ENCODE data around the gene PPFIA4. TPM values are rescaled to one million over a fixed set of nuclear protein-coding genes. Genes with fewer than 3 reads are reported as not detected.
A peak's percentile ranks its signal among the peaks of the same experiment; 100 is the strongest.

The PPFIA4 gene
- total RNA-seq, 1 experiment from 2014 or later = 33.2 TPM

DNA sequence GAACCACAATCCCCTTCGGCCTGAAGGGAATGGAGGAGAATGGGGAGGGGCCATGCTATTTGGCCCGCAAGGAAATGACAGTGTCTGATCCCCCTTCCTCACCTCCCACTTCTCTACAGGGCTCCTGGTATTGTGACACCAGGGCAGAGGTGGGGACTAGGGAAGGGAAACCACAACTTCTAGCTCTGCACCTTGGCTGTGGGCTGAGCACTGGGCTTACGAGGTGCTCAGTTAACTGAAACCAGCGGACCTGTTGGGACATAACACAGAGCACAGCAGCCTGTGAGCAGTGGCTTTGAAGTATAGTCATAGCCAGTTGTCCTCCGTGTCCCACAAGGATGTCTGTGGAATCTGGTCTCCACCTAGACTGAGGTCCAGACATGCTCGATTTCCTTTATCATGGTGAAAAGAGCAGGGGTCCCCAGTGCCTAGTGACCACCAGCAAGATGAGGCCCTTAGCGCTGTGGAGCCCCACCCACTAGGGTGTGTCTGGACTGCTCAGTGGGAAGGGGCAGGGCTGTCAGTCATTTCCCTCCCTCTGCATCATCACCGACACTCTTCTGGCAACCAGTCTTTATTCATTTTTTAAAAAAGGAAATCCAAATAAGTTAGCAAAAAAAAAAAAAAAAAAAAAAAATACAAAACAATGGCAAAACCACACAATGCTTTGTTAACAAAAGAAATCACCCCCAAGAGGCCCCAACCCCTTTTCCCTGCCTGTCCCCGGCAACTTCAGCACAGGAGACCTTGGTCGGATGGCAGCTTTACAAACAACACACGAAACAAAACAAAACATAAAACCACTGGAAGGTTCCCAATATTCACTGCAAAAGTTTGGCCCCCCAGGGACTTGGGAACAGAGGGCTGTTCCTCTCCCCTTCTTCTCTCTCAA, 56.5 kb downstream of the PPFIA4 start:
- DNase-seq (ENCODE audit: low read depth) = no peak

DNA sequence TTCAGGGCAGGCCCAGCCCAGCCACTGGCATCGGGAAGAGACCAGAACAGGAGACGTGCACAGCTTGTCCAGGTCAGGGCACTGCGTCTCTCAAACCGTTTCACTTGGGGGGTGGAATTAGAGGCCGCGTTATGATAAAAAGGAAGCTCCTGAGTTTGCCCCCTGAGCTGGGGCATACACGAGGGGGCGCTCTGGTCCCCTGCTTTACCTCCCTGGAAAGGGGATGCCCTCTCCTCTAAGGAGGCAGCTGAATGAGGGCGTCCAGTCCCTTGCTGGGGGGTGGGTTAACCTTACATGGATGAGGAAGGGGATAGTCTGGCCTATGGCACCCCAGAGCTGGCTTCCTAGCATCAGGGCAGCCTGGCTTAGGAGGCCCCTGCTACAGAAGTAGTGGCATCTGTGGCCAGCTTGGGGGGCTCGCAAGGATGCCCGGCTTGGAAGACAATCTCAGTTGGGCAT, 57.2 kb downstream of the PPFIA4 start:
- DNase-seq (ENCODE audit: low read depth) = no peak

DNA sequence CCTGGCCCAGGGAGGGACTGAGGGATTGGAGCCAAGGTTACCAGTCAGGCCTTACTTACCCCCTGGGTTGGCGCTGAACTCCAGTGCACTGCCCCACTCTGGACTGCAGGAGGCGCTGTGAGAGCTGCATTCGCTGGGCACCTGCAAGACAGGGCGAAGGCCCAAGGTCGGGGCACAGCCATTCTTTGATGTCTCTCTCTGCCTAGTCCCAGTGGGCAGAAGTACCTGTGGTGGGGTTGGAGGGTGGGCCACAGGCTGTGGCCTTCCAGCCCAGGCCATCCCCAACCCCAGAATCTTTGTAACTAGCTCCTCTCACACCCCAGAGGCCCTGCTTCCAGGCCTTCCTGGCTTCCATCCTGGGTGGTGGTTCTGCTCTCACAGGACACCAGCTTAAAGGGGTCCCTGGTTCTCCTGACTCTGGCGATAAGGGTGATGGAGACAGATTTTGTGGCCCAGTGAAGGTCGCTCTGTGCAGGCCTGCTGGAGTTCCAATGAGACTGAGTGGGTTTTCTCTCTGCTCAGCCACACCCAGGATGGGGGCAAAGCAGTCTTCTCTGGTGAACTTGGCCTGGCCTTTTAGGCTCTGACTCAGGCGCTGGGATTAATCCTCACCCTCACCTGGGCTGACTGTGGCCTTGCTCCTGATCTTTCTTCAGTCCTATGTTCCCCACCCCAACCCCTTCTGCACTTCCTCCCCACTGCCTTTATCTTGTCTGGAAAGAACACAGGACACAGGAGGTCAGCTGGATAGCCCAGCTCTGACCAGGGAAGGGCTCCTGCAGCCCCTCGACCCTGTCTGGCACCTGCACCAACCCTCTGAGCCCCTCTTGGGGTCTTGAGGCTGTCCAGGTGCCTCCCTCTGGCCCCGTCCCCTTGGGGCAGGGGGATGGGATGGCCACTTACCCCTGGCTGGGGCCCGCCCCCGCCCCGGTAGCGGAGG, 58.6 kb downstream of the PPFIA4 start:
- DNase-seq (ENCODE audit: low read depth) = no peak

DNA sequence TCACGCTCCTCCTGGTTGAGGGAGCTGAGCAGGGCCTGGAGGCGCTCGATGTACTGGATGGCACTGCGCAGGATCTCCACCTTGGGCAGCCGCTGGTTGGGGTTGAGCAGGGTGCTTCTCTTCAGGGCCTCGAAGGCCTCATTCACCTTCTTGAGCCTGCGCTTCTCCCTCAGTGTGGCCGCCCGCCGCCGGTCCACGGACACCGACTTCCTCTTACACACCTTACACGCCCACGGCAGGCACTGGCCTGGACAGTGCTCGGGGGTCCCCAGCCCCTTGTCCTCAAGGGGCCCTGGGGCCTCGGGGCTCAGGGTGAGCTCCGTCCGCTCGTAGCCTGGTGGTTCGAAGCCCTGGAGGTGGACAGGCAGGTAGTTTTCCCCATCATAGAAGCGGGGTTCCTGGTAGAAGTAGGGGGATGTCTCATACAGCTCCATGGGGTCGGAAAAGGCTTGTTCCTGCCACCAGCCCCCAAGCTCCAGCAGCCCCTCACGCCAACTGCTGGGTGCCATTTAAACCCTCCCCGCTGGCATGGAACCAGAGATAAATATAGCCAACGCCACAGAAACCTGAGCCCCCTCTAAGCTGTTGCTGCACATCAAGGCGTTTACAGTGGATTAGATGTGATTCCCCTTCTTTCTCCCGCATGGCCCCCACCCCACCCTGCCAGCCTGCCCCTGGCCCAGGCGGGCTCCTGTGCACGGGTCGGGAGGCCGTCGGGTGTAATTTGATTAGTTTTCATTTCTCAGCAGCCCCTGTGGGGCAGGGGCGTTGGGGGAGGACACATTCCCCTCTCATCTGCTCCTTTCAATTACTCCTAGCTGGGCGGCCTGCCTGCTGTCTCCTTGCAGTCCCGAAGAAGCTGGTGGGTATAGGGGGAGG, 59.5 kb downstream of the PPFIA4 start, which contains the start of gene MYOG:
TSS of gene MYOG (minus strand) at position 485 of the 879 bp plus-strand sequence. CDS start at position 434, 51 bp downstream.
- DNase-seq (ENCODE audit: low read depth) = no peak

DNA sequence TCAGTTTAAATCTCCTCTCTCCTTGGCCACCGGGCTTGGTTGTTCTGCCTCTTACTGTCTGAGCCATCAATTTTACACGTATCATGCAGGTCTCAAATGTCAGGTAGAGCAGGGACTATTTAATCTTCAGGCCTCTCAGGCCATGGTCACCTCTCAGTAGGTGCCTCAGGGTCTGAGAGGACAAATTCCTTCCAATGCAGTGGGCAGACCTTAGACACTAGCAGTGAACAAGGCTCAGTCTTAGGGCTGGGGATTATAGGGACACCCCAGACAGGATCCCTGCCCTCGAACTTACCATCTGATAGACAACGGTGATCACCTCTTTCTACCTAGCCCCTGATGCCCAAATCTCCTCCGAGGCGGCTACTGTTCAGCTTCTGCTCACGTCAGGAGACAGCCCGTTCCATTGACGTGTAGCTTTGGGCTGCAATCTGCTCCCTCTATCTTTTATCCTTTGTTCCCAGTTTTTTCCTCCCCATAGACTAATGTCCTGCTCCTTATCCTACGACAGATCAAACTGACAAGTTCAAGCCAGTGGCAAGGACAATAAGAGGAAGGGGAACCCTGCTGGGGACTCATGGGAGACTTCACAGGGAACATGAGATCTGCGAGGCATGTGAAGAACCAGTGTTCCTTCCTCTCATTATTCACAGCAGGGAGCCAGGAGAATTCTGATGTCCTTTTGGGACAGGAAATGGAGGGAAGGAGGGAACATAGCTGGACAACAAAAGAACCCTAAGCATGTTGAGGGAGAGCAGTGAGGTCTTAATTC, 60.9 kb downstream of the PPFIA4 start:
- DNase-seq (ENCODE audit: low read depth) = no peak

DNA sequence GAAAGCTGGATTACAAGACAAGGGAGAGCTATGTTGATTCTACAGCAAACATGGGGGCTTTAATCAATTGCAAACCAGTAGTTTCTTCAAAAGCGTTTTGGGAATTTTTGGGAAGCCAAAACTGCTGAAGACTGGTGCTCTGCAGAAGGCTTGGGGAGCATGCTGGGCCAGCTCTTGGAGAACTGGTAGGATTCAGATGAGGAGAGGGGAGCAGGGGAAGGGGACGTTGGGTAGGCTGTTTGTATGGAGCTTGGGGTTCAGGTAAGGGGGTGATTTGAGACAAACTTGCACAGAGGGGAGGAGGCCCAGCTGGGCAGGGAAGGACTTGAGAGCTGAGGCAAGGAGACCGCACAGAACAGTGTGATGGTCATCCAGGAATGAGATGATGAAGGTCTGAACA, 62.1 kb downstream of the PPFIA4 start:
- no peak for DNase-seq (ENCODE audit: low read depth)

DNA sequence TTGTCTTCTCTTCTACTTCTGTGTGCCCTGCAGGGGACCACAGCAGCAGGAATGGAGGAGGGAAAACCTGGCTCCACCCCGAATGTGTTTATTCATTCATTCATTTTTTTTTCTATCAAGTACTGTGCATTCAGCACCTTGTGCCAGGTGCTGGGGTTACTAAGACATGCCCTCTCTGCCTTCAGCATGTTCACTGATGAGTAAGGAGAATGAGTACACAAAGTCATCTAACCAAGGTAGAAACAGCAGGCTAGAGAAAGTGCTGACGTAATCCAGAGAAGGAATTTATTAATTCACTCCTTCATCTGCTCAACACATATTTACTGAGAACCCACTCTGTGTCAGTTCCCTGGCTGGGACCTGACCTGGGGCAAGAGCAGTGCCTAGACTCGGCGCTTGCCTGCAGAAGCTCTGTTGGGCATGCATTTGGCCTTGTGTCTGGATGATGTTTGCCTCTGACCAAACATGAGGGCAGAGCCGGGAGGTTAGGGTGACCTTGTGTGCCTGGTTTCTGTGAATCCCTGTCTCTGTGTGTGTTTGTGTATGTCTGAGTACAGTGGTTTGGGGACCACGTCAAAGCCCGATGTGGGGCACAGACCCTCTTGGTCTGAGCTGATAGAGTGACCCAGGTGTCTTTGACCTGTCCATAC, 62.8 kb downstream of the PPFIA4 start:
- DNase-seq (ENCODE audit: low read depth) = no peak

DNA sequence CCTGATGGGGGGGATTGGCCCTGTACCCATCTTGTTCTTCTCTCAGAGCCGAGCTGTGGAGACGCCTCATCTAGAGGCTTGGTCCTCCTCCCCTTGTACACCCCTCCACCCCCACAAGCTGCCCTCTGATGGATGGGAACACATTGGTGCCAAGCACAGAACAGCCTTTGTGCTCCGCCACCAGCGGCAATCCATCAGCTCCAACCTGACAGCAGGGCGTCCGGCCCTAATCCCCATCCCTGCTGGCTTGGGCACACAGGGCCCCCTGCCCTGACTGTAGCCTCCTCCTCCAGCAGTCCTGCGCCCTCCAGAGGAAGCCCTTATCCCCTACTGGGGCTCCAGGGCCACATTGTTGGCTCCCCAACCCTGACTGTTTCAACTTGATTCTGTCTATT, 63.4 kb downstream of the PPFIA4 start:
- DNase-seq (ENCODE audit: low read depth) = peak; percentile 66

DNA sequence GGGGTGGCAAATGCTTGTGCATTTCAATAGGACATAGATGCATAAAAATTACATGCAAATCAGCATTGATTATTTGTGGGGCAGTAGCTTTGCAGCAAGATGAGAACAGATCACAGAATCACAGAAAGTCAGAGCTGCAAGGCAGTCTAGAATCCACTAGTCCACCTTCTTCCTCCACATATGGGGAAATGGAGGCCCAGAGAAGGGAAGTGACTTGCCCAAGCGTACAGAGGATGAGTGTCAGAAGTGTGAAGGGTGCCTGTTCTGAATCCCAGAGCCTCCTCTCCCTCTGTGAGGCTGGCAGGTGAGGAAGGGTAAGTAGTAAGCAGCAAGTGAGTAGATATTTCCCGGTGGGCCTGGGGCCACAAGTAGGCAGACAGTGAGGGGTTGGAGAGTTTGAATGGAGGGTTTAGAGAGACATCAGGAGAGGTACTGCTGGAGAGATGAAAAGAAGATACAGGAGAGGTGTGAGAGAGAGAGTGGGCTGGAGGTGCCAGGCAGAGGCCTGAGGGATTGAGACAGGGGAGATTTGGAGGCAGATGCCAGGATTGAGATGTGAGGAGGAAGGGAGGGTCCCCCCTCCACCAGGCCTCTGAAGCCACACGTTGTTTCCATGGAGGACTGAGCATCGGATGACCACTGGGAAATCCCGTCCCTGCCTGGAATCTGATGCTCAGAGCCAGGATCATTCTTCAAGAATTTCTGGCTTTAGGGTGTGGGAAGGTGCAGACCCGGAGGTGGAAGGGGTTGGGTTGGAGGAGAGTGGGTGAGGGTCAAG, 64.3 kb downstream of the PPFIA4 start:
- DNase-seq (ENCODE audit: low read depth) = no peak

DNA sequence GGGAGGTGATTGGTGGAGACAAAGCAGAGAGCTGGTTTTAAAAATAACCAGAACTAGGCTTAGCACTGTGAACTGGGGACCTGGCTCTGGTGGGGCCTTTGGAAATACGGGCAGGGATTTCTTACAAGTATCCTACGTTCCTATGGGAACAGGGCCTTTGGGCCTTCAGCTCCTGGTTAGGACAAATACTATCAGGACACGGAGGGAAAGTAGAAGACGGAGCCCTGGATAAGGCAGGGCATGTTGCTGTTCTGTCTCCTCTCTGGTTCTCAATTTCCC, 64.8 kb downstream of the PPFIA4 start:
- no peak for DNase-seq (ENCODE audit: low read depth)

DNA sequence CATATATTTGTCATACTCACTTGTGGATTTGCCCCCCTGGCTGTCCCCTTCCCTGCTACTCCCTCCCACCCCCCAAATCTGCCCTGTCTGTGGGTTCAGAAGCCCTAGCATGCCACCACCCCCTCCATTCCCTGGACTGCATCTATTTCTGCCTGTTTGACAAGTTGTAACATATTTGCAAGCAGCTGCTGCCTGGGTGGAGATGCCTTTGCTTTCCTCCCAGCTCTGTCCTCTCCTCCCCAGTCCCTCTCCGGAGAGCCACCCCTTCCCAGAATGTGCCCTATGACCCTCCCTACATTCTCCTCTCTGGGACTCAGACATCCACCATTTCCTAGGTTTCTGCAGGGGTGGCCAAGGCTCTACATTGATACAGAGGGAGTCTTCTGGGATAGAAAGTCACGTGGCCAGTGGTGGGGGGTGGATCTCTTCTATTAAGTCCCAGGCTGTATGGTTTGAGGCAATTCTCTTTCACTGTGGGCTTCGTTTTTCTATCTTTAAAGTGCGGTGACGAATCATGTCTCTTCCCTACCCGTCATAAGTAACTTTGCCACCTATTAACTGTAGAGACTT, 65.6 kb downstream of the PPFIA4 start:
- DNase-seq (ENCODE audit: low read depth) = peak; percentile 73

DNA sequence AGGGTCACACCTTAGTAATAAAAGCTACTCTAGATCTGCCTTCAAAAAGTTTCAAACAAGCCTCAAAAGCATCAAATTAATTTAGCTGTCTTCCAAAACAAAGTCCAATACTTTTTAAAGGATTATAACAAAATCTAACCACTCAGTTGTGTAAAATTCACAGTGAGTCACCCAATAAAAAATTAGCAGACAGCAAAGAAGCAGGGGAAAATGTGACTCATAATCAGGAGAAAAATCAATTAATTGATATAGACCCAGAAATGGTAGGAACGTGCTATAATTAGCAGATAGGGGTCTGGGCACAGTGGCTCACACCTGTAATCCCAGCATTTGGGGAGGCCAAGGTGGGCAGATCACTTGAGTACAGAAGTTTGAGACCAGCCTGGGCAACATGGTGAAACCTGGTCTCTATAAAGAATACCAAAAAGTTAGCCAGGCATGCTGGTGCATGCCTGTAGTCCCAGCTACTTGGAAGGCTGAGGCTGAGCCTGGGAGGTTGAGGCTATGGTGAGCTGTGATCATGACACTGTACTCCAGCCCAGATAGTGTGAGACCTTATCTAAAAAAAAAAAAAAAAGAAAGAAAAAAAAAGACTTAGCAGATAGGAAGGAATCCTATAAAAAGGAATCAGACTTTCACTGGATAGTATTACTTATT, 67.6 kb downstream of the PPFIA4 start:
- no peak for DNase-seq (ENCODE audit: low read depth)

DNA sequence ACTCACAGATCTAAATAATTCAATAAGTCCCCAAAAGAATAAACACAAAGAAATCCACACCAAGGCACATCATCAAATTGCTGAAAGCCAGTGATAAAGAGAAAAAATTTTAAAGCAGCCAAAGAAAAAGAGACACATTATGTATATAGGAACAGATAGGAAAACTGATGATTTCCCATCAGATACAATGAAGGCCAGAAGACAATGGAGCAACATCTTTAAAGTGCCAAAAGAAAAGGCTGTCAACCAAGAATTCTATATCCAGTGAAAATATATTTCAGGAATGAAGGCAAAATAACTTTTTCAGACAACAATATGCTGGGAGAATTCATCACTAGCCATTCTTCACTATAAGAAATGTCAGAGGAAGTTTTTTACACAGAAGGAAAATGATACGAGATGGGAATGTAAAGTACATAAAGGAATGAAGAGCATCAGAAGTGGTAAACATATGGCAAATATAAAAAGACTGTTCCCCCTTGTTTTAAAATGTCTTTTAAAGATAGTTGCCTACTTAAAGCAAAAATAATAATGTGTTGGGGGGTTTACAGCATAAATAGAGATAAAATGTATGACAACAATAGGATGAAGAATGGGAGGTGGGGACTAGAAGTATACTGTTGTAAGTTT, 68.9 kb downstream of the PPFIA4 start:
- no peak for DNase-seq (ENCODE audit: low read depth)

DNA sequence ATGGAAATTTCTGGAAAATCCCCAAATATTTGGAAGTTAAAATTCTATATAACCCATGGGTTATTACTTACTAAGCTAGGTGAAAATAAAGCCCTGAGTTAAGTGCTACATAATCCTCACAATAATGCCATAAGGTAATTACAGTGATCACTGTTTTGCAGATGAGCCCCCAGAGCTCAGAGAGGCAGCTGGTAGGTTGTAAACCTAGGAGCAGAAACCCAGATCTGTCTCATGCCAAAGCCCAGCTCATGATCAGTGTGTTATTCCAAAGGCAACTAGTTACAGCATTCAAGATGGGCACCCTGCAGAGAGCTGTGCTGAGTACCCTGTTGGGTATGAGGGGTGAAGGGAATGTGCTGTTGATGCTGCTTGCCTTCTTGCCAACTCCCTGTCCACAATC, 70.3 kb downstream of the PPFIA4 start:
- no peak for DNase-seq (ENCODE audit: low read depth)

DNA sequence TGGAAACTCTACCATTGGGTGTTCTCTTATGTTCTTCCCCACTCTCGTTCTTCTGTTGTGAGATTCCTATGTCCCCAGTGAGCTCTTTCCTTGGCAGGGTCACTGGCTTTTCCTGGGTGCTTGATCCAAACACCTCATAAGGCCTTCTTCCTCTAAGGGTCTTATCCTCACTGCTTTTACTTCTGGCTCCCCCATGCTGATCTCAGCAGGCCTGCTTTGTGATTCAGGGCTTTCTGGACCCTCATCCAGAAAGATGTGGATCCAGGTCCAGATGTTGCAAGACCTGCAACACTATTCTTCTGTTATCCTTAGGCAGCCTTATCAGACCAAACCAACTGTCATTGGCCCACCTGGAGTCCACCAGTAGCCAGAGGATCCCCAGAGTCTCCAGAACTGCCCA, 70.7 kb downstream of the PPFIA4 start:
- DNase-seq (ENCODE audit: low read depth) = no peak

DNA sequence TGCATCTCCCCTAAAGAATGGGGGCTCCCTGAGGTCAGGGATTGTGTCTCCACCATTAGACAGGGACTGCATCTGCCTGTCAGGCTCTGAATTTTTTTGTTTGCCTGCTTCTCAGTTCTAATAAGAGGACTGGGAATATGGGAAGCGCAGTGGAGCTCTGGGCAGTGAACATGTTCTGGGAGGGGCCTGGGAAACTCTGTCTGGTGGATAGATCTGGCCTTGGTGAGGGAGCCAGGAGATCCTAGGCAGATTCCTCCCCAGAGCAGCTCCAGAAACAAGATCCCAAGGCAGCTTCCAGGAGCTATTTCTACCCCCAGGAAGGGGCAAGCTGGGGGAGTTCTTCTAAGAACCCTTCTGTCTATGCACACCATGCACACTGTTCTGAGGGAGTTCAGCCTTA, 72.2 kb downstream of the PPFIA4 start:
- DNase-seq (ENCODE audit: low read depth) = no peak

DNA sequence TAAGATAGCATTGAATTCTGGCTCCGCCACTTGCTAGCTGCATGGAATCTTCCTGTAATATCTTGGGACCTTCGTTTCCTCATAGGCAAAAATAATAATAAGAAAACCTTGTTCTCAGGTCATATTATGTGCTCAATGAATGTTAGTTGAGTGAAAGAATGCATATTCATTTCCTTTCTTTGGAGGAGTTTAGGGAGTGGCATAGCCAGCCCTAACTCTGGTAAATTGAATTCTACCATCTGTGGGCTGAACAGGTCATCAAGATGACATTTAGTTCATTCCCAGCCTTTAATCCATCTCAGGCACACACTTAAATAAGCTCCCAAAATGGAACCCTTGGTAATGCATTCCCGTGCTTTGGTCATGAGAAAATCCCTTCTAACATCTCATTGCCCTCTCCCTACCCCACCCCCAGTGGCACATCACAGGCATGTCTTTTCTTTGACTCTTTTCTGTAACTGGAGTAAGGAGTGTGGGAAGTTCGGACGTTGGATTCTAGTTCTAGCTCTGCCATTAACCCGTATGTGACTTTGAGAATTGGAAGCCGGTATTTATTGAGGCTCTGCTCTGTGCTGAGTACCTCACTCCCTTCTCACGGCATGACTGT, 72.7 kb downstream of the PPFIA4 start:
- DNase-seq (ENCODE audit: low read depth) = no peak
